Activated naive CD8-positive, alpha-beta T cell treated with anti-CD3 and anti-CD28 coated beads for 36 hours (primary cell): ENCODE results near the gene KRT23. TPM values are rescaled to one million over a fixed set of nuclear protein-coding genes. Genes with fewer than 3 reads are reported as not detected.
A peak's percentile ranks its signal among the peaks of the same experiment; 100 is the strongest.

ENCODE experiments used
- DNase-seq: peaks from one replicate; pipeline ENCODE4 v3.0.0; 2021
- H3K27ac Mint-ChIP-seq: one replicate; pipeline ENCODE4 v1.8.0; 2022; ENCODE audit warnings: mild to moderate bottlenecking, moderate library complexity, mixed read lengths
- H3K27me3 Mint-ChIP-seq: one replicate; pipeline ENCODE4 v1.8.0; 2022; ENCODE audit warnings: mild to moderate bottlenecking, mixed read lengths
- H3K36me3 Mint-ChIP-seq: one replicate; pipeline ENCODE4 v1.8.0; 2021; ENCODE audit warnings: mild to moderate bottlenecking, mixed read lengths
- H3K4me1 Mint-ChIP-seq: one replicate; pipeline ENCODE4 v1.8.0; 2021; ENCODE audit warnings: mixed read lengths
- H3K4me3 Mint-ChIP-seq: one replicate; pipeline ENCODE4 v1.8.0; 2022; ENCODE audit warnings: mild to moderate bottlenecking, moderate library complexity, mixed read lengths
- H3K9me3 Mint-ChIP-seq: one replicate; pipeline ENCODE4 v1.8.0; 2022; ENCODE audit warnings: mixed read lengths
- total RNA-seq, 2 experiments: library from RNA; stranded (reverse); gene quantifications; one replicate each; pipeline ENCODE4 v1.2.3, GENCODE V29; 2021

Gene KRT23
- total RNA-seq, 2 experiments from 2014 or later, result not detected

GRCh38 chr17:40909351-40909750 lies 28.1 kb downstream of the KRT23 start:
- no peak overlapping the region for H3K4me3 Mint-ChIP-seq
- no peak overlapping the region for H3K27ac Mint-ChIP-seq
- peak; percentile 67 for DNase-seq
- H3K4me1 Mint-ChIP-seq, result peaks cover 5% of the 10 kb centered on the region
- H3K27me3 Mint-ChIP-seq, result peaks cover 38% of the 10 kb centered on the region
- no peaks in the 10 kb centered on the region for H3K36me3 Mint-ChIP-seq
- H3K9me3 Mint-ChIP-seq, result no peaks in the 10 kb centered on the region

GRCh38 chr17:40906613-40907012 lies 30.8 kb downstream of the KRT23 start:
- H3K36me3 Mint-ChIP-seq, result no peaks in the 10 kb centered on the region
- no peak overlapping the region for H3K27ac Mint-ChIP-seq
- DNase-seq, result no peak
- no peak overlapping the region for H3K4me3 Mint-ChIP-seq
- no peaks in the 10 kb centered on the region for H3K9me3 Mint-ChIP-seq
- peaks cover 21% of the 10 kb centered on the region for H3K4me1 Mint-ChIP-seq
- H3K27me3 Mint-ChIP-seq, result peaks cover 44% of the 10 kb centered on the region

- Mint-ChIP-seq H3K27me3 (peaks cover 44% of the 10 kb centered on the region), H3K27ac (no peak overlapping the region), H3K4me1 (peaks cover 21% of the 10 kb centered on the region), H3K4me3 (no peak overlapping the region), H3K9me3 (no peaks in the 10 kb centered on the region), H3K36me3 (no peaks in the 10 kb centered on the region)
- no peak for DNase-seq
These were observed 32.1 kb downstream of the KRT23 start for GRCh38 chr17:40905370-40905769.

GRCh38 chr17:40903129-40903847 lies 34.2 kb downstream of the KRT23 start:
- H3K9me3 Mint-ChIP-seq, result no peaks in the 10 kb centered on the region
- no peak overlapping the region for H3K4me3 Mint-ChIP-seq
- peaks cover 18% of the 10 kb centered on the region for H3K4me1 Mint-ChIP-seq
- no peak for DNase-seq
- peaks cover 41% of the 10 kb centered on the region for H3K27me3 Mint-ChIP-seq
- H3K36me3 Mint-ChIP-seq, result no peaks in the 10 kb centered on the region
- no peak overlapping the region for H3K27ac Mint-ChIP-seq

GRCh38 chr17:40902498-40902897 lies 34.9 kb downstream of the KRT23 start:
- peaks cover 18% of the 10 kb centered on the region for H3K4me1 Mint-ChIP-seq
- H3K4me3 Mint-ChIP-seq, result no peak overlapping the region
- no peaks in the 10 kb centered on the region for H3K36me3 Mint-ChIP-seq
- H3K9me3 Mint-ChIP-seq, result no peaks in the 10 kb centered on the region
- H3K27me3 Mint-ChIP-seq, result peaks cover 39% of the 10 kb centered on the region
- DNase-seq, result no peak
- no peak overlapping the region for H3K27ac Mint-ChIP-seq

- no peaks in the 10 kb centered on the region for H3K9me3 Mint-ChIP-seq
- no peak overlapping the region for H3K4me3 Mint-ChIP-seq
- no peak overlapping the region for H3K27ac Mint-ChIP-seq
- H3K36me3 Mint-ChIP-seq, result no peaks in the 10 kb centered on the region
- peaks cover 18% of the 10 kb centered on the region for H3K4me1 Mint-ChIP-seq
- no peak for DNase-seq
- H3K27me3 Mint-ChIP-seq, result peaks cover 35% of the 10 kb centered on the region
These were observed 35.4 kb downstream of the KRT23 start for GRCh38 chr17:40901981-40902474.

- Mint-ChIP-seq H3K36me3 (no peaks in the 10 kb centered on the region), H3K9me3 (no peaks in the 10 kb centered on the region), H3K27ac (no peak overlapping the region), H3K27me3 (peaks cover 33% of the 10 kb centered on the region), H3K4me1 (peaks cover 18% of the 10 kb centered on the region), H3K4me3 (no peak overlapping the region)
- no peak for DNase-seq
These were observed 36.6 kb downstream of the KRT23 start for GRCh38 chr17:40900809-40901356.

GRCh38 chr17:40896916-40897455 lies 40.5 kb downstream of the KRT23 start:
- Mint-ChIP-seq H3K27me3 (peaks cover 40% of the 10 kb centered on the region), H3K36me3 (no peaks in the 10 kb centered on the region), H3K4me1 (peaks cover 4% of the 10 kb centered on the region), H3K4me3 (no peak overlapping the region), H3K9me3 (no peaks in the 10 kb centered on the region), H3K27ac (no peak overlapping the region)
- DNase-seq, result no peak

GRCh38 chr17:40895106-40895730 lies 42.2 kb downstream of the KRT23 start:
- Mint-ChIP-seq H3K9me3 (no peaks in the 10 kb centered on the region), H3K27ac (no peak overlapping the region), H3K27me3 (peaks cover 39% of the 10 kb centered on the region), H3K4me1 (peaks cover 2% of the 10 kb centered on the region), H3K36me3 (no peaks in the 10 kb centered on the region), H3K4me3 (no peak overlapping the region)
- no peak for DNase-seq

GRCh38 chr17:40888196-40888720 lies 49.2 kb downstream of the KRT23 start:
- Mint-ChIP-seq H3K27me3 (peaks cover 42% of the 10 kb centered on the region), H3K27ac (no peak overlapping the region), H3K4me3 (no peak overlapping the region), H3K36me3 (no peaks in the 10 kb centered on the region), H3K9me3 (no peaks in the 10 kb centered on the region), H3K4me1 (no peaks in the 10 kb centered on the region)
- DNase-seq, result no peak

- H3K4me1 Mint-ChIP-seq, result no peaks in the 10 kb centered on the region
- H3K36me3 Mint-ChIP-seq, result no peaks in the 10 kb centered on the region
- no peak overlapping the region for H3K27ac Mint-ChIP-seq
- H3K27me3 Mint-ChIP-seq, result peaks cover 34% of the 10 kb centered on the region
- H3K4me3 Mint-ChIP-seq, result no peak overlapping the region
- no peak for DNase-seq
- H3K9me3 Mint-ChIP-seq, result no peaks in the 10 kb centered on the region
These were observed 51.4 kb downstream of the KRT23 start for GRCh38 chr17:40886090-40886489.

- Mint-ChIP-seq H3K36me3 (no peaks in the 10 kb centered on the region), H3K4me1 (no peaks in the 10 kb centered on the region), H3K27me3 (peaks cover 29% of the 10 kb centered on the region), H3K4me3 (no peak within 1 kb of the TSS), H3K9me3 (no peaks in the 10 kb centered on the region), H3K27ac (no peak within 1 kb of the TSS)
- no peak for DNase-seq
These were observed 52.5 kb downstream of the KRT23 start, which contains the start of gene KRT20 for GRCh38 chr17:40884708-40885512. Gene KRT20, minus strand, starts transcription at chr17:40885242. Its CDS starts 57 bp downstream, at chr17:40885185.

GRCh38 chr17:40883626-40884334 lies 53.7 kb downstream of the KRT23 start:
- no peaks in the 10 kb centered on the region for H3K4me1 Mint-ChIP-seq
- H3K9me3 Mint-ChIP-seq, result no peaks in the 10 kb centered on the region
- no peak overlapping the region for H3K4me3 Mint-ChIP-seq
- H3K36me3 Mint-ChIP-seq, result no peaks in the 10 kb centered on the region
- H3K27ac Mint-ChIP-seq, result no peak overlapping the region
- H3K27me3 Mint-ChIP-seq, result peaks cover 17% of the 10 kb centered on the region
- DNase-seq, result no peak

- no peaks in the 10 kb centered on the region for H3K36me3 Mint-ChIP-seq
- H3K4me3 Mint-ChIP-seq, result no peak overlapping the region
- peaks cover 10% of the 10 kb centered on the region for H3K27me3 Mint-ChIP-seq
- DNase-seq, result no peak
- H3K27ac Mint-ChIP-seq, result no peak overlapping the region
- H3K4me1 Mint-ChIP-seq, result no peaks in the 10 kb centered on the region
- no peaks in the 10 kb centered on the region for H3K9me3 Mint-ChIP-seq
These were observed 54.4 kb downstream of the KRT23 start for GRCh38 chr17:40883031-40883430.
